Measurements from ENCODE around the gene PDLIM3.
"Not testable (repeated sequence)": the region's sequence is repeated elsewhere in the genome, so short reads cannot be mapped to it uniquely, and the experiment has no call there.

PDLIM3 gene

DNA sequence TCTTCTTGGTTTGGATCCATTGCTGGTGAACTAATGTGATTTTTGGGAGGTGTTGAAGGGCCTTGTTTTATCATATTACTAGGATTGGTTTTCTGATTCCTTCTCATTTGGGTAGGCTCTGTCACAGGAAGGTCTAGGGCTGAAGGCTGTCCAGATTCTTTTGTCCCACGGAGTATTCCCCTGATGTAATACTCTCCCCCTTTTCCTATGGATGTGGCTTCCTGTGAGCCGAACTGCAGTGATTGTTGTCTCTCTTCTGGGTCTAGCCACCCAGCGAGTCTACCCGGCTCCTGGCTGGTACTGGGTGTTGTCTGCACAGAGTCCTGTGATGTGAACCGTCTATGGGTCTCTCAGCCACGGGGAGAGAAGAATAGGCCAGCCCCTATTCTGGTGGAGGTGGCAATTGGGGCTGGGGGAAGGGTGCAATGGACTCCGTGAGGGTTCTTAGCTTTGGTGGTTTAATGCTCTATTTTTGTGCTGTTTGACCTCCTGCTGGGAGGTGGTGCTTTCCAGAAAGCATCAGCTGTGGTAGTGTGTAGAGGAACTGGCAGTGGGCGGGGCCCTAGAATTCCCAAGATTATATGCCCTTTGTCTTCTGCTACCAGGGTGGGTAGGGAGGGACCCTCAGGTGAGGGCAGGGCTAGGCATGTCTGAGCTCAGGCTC, 24.1 kb upstream of the PDLIM3 start:
- DNase-seq; intact Hi-C loops (cut with DNase I): not testable (repeated sequence)

- DNase-seq, result no peak
- intact Hi-C loops (cut with DNase I), result no loop called here
Measured at GRCh38 chr4:185554365-185555126, 19.2 kb upstream of the PDLIM3 start.

GRCh38 chr4:185552254-185552653, 16.9 kb upstream of the PDLIM3 start:
- intact Hi-C loops (cut with DNase I), result no loop called here
- DNase-seq, result no peak

- no peak for DNase-seq
- intact Hi-C loops (cut with DNase I), result no loop called here
Measured at GRCh38 chr4:185550933-185551332, 15.6 kb upstream of the PDLIM3 start.

GRCh38 chr4:185549095-185549639, 13.9 kb upstream of the PDLIM3 start:
- DNase-seq, result no peak
- intact Hi-C loops (cut with DNase I), result no loop called here

GRCh38 chr4:185548587-185548986, 13.3 kb upstream of the PDLIM3 start:
- DNase-seq, result no peak
- intact Hi-C loops (cut with DNase I), result no loop called here

GRCh38 chr4:185546335-185546734, 11.0 kb upstream of the PDLIM3 start:
- intact Hi-C loops (cut with DNase I), result no loop called here
- DNase-seq, result no peak

DNA sequence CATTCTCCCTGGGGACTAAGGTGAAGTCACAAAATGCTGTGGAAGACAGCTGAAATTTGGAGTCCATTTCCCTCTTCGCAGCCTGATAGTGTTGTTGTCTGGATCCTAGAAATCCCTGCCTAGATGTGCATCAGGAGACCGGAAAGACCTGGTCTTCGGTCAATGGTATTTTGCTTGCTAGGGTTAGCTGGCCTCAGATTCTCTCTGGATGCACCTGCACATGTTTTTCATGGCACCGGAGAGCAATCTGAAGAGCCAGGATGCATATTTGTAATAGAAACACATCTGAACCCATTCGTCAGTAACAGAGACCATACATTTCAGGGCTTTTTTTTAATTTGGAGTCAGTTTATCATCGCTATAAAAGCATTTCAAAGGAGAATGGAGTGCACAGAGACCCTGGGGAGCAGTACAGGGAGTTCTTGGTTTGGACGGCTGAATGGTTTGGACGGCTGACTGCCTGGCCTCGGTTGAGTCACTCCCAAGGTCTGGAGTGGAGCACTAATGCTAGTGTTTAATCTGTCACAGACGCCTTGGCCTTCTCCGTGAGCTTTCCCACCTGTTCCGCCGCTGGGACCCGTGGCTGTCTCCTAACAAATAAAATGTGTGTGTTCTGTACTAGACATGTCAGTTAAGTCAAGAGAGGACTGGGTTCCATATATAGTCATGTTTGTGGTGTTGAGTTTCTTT, 7.5 kb upstream of the PDLIM3 start:
- intact Hi-C loops (cut with DNase I), result no loop called here
- DNase-seq, result peak in 1 of 10 donors; percentile 66

- peak in 3 of 10 donors; percentile 9 to 75 (median 71) for DNase-seq
- intact Hi-C loops (cut with DNase I), result no loop called here
Measured at GRCh38 chr4:185541251-185541727, 6.0 kb upstream of the PDLIM3 start.

- DNase-seq, result no peak
- intact Hi-C loops (cut with DNase I), result no loop called here
Measured at GRCh38 chr4:185540487-185541120, 5.3 kb upstream of the PDLIM3 start.

DNA sequence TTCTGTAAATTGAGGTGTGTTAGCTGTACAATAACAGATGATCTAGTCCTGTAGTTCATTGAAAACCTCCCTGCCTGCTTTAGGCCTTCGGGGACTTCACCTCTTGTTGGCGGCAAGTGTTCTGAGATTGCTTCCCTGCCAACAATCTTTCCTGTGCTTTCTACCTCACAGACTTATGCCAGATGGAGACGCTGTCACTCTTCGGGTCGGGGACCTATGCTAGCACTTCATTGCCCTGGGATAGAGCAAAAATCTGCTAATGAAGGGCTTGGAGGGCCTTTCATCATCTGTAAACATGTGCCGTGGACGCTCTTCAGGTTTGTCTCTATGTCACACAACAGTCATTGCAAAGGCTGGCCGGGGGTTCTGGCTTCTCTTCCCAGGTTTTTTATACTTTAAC, 4.7 kb upstream of the PDLIM3 start:
- DNase-seq, result no peak
- intact Hi-C loops (cut with DNase I), result no loop called here

DNA sequence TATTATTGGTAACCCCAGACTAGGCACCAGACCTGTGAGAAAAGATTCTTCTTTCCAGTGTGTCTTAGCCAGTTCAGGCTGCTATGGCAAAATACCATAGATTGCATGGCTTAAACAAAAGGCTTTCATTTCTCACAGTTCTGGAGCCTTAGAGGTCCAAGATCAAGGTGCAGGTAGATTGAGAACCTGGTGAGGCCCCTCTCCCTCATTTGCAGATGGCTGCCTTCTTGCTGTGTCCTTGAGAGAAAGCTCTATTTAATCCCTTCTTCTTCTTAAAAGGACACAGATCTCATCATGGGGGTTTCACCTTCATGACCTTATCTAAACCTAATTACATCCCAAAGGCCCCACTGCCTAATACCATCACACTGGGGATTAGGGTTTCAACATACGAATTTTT, 3.5 kb upstream of the PDLIM3 start:
- intact Hi-C loops (cut with DNase I), result loop anchor here (10.0 kb wide), 2 partner anchors 56 to 64 kb away; partner anchors contain the start of gene CCDC110
- no peak for DNase-seq

DNA sequence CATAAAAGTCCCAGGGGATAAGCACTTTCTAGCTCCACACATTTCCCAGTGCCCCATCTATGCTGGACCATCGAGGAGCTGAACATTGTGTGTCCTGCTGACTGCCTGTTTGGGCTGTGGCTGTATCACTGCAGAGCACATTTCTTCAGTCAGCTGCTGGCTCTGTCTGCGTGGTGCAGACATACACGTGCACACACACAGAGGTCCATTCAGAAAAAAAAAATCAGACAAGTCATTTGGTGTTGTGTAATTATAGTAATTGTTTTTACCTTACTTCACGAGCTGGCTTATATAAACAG, 1.1 kb upstream of the PDLIM3 start:
- DNase-seq, result peak in 6 of 10 donors; percentile 9 to 84 (median 32)

DNA sequence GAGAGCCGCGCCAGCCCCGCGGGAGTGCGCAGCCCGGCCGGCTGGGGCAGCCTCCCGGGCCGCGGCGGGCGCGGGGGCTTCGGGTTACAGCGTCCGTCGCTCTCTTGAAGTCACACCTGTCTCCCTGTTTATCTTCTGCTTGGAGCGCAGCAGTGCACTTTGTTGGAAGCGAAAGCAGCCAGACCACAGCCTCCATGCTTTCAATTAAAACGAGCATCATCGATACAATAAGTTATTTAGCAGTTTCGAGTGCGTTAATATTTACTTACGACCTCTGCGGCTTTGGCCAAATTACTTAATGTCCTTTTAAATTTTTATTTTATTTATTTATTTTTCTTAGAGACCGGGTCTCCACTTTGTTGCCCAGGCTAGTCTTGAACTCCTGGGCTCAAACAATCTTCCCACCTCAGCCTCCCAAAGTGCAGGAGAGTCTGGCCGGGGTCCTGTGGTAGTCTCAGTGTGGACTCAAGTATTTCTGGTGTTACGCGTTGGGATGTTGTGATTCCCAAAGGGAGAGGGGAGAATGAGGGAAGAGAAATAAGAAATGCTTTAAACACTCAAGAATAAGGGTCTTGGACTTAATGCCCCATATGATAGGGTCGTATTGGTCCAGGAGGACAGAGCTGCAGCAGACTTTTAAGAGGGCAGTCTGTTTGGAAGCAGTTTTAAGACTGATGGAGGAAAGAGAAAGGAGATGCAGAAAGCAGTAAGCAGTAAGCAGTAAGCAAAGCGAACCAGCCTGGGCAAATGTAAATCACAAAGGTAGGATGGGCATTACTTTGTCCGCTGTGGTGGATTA, 504 bp upstream of the PDLIM3 start:
- DNase-seq, result no peak
- intact Hi-C loops (cut with DNase I), result loop anchor here (10.0 kb wide), 2 partner anchors 59 to 61 kb away; partner anchors contain the start of gene CCDC110

More for the DNA sequence above, 1.1 kb upstream of the PDLIM3 start:
- intact Hi-C loops (cut with DNase I), result loop anchor here (10.0 kb wide), 2 partner anchors 58 to 62 kb away; partner anchors contain the start of gene CCDC110

GRCh38 chr4:185534511-185534865, 819 bp downstream of the PDLIM3 start:
- DNase-seq, result no peak
- intact Hi-C loops (cut with DNase I), result loop anchor here (5.0 to 10.0 kb wide), 3 partner anchors 33 to 60 kb away; partner anchors contain the start of gene CCDC110

- intact Hi-C loops (cut with DNase I), result loop anchor here (5.0 to 10.0 kb wide), 3 partner anchors 34 to 62 kb away; partner anchors contain the start of gene CCDC110
- no peak for DNase-seq
Measured at GRCh38 chr4:185532795-185533324, 2.4 kb downstream of the PDLIM3 start.

DNA sequence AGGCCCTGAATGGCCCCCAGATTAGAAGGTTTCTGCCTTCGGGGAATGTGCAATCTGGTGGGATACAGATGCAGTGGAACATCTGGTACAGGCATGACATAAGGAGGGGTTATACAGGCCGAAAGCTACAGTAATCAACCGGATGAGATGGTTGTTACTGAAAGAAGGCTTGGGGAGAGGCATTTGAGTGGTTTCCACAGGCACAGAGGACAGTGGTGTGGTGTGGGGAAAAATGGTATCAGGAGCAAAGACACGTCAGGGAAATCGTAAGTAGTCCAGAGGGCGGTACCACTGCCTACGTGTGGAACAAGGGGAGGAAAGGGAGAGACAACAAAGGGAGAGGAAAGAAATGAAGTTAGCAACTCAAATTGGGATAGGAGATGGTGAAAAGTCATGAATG, 3.0 kb downstream of the PDLIM3 start:
- no peak for DNase-seq
- intact Hi-C loops (cut with DNase I), result loop anchor here (5.0 to 10.0 kb wide), 3 partner anchors 35 to 63 kb away; partner anchors contain the start of gene CCDC110

GRCh38 chr4:185531654-185532053, 3.7 kb downstream of the PDLIM3 start:
- intact Hi-C loops (cut with DNase I), result loop anchor here (5.0 to 10.0 kb wide), 3 partner anchors 36 to 63 kb away; partner anchors contain the start of gene CCDC110

GRCh38 chr4:185529413-185529812, 5.9 kb downstream of the PDLIM3 start:
- no peak for DNase-seq
- intact Hi-C loops (cut with DNase I), result no loop called here

More at GRCh38 chr4:185531654-185532053, 3.7 kb downstream of the PDLIM3 start:
- not testable (repeated sequence) for DNase-seq

Measured in posterior cingulate gyrus (tissue), 11 donors.